ENCODE results near the gene SERINC5. TPM values are rescaled to one million over a fixed set of nuclear protein-coding genes. Genes with fewer than 3 reads are reported as not detected.

Gene SERINC5
- total and polyA plus RNA-seq, 2 donors (not counting 3 experiments of a cell fraction or from before 2014, with no cell fraction given): 3.2 to 10.1 TPM

GRCh38 chr5:80192507-80193241 lies 63.2 kb downstream of the SERINC5 start:
- no peak for TF ChIP-seq JUN (IDR thresholded peaks at IDR 0.05; ENCODE audit: borderline replicate concordance, insufficient read depth, insufficient read length, low read depth)
- TF ChIP-seq POLR2A (IDR thresholded peaks at IDR 0.05; ENCODE audit: low read depth, low read length): no peak
- no peak for TF ChIP-seq MAX (IDR thresholded peaks at IDR 0.05; ENCODE audit: insufficient read depth, insufficient read length)
- no peak for TF ChIP-seq EZH2 (IDR thresholded peaks at IDR 0.05; ENCODE audit: borderline replicate concordance, low read depth, low read length, severe bottlenecking)
- no peak for TF ChIP-seq MYC (IDR thresholded peaks at IDR 0.05; ENCODE audit: low read depth, low read length)
- TF ChIP-seq POLR2AphosphoS5 (IDR thresholded peaks at IDR 0.05; ENCODE audit: insufficient read depth, low read depth, low read length): no peak
- no peak for TF ChIP-seq GATA2 (IDR thresholded peaks at IDR 0.05; ENCODE audit: insufficient read depth, insufficient read length, low read depth, low read length)
- no peak for TF ChIP-seq CTCF (IDR thresholded peaks at IDR 0.05; ENCODE audit: extremely low read depth in 1 of 2, insufficient read depth in 1 of 2, low read depth in 1 of 2, low read length in 2 of 2)
- TF ChIP-seq FOS (IDR thresholded peaks at IDR 0.05; ENCODE audit: borderline replicate concordance, insufficient read depth, low read length): no peak
- no peaks in the 10 kb centered on the region for H3K4me1 ChIP-seq (ENCODE audit: control insufficient read depth, extremely low read depth, insufficient read depth, low read length)
- no peak overlapping the region for H3K4me2 ChIP-seq (ENCODE audit: insufficient read depth, low read length)
- intact Hi-C loops (cut with micrococcal nuclease): no loop called here
- POLR2A ChIA-PET: no interaction called here
- H3K36me3 ChIP-seq (ENCODE audit: control insufficient read depth in 2 of 2, extremely low read depth in 1 of 2, insufficient read depth in 2 of 2, low read length in 2 of 2): no peaks in the 10 kb centered on the region
- BruUV-seq (replicated peaks): no TSS peak
- dilution Hi-C loops (cut with MboI; ENCODE audit: extremely low pct_ligation_motif_present, low sequenced_read_pairs): no loop called here
- no peaks in the 10 kb centered on the region for H3K9me3 ChIP-seq (replicated peaks; ENCODE audit: control insufficient read depth, insufficient read depth, low read length)
- no peaks in the 10 kb centered on the region for H3K27me3 ChIP-seq (ENCODE audit: control insufficient read depth in 2 of 2, insufficient read depth in 2 of 2, low read length in 2 of 2)
- DNase-seq (ENCODE audit: low read depth, low spot score) (no peak), FAIRE-seq (no peak)
- H3K27ac ChIP-seq (ENCODE audit: insufficient read depth, low read depth, low read length): no peak overlapping the region
- no peak overlapping the region for H3K4me3 ChIP-seq (replicated peaks in 1 of 3; ENCODE audit: insufficient read depth in 1 of 3, low read depth in 1 of 3, low read length in 3 of 3)
- no peak overlapping the region for H3K9ac ChIP-seq (replicated peaks; ENCODE audit: extremely low read depth, insufficient read depth, low read length)
- H2AFZ ChIP-seq (ENCODE audit: low read depth, low read length): no peak overlapping the region
- no peaks in the 10 kb centered on the region for H4K20me1 ChIP-seq (replicated peaks; ENCODE audit: control insufficient read depth, extremely low read depth, insufficient read depth, low read length)
- H3K79me2 ChIP-seq (ENCODE audit: control insufficient read depth, insufficient read depth, low read length): no peaks in the 10 kb centered on the region
- CTCF ChIA-PET: interaction anchor here (1.3 kb wide), 1 partner anchor 8 kb away, joined by 4 read pairs; no protein-coding TSS in a partner anchor
- no peaks in the 10 kb centered on the region for H3K9me1 ChIP-seq (replicated peaks; ENCODE audit: control insufficient read depth, extremely low read depth, insufficient read depth, low read length)

All from endothelial cell of umbilical vein (primary cell).